ENCODE measurements around the gene CCDC91. TPM values are rescaled to one million over a fixed set of nuclear protein-coding genes. Genes with fewer than 3 reads are reported as not detected.

CCDC91 gene
- total RNA-seq, 1 donor from 2014 or later = 12.3 TPM

DNA sequence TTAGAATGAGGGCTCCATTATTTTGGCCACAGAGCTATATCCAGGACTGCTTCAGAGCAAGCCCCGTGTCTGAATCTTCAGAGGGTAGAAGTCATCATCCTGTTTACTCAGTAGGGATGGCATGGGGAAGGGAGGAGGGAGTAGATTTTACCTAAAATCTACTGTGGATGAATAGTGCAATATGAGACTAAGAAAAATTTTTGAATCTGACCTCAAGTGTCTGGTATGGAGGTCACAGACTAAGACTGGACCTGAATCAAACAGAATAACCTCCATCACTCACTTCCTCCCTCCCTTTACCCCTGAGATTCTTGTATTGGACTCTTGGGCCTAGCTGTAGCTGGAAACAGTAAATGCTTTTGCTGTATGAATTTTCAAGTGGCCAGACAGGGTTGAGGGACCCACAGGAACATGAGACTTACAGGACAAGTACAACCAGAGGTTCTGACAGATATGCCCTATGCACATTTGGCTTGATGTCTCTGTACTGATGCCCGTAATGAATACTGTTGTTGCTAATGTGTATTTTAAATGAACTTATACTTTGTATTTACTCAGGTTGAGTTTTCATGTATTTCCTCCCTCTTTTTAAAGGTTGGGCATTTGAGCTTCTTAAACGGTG is 78.5 kb downstream of the CCDC91 start:
- Mint-ChIP-seq H3K9me3 (ENCODE audit: unreplicated experiment) (no peaks in the 10 kb centered on the region), H3K4me1 (ENCODE audit: unreplicated experiment) (peaks cover 6% of the 10 kb centered on the region), H3K27me3 (ENCODE audit: unreplicated experiment) (peaks cover 2% of the 10 kb centered on the region), H3K27ac (ENCODE audit: unreplicated experiment) (no peak overlapping the region), H3K4me3 (ENCODE audit: unreplicated experiment) (no peak overlapping the region), H3K36me3 (ENCODE audit: low read depth, unreplicated experiment) (peaks cover 14% of the 10 kb centered on the region)
- TF ChIP-seq, protein P1, sequence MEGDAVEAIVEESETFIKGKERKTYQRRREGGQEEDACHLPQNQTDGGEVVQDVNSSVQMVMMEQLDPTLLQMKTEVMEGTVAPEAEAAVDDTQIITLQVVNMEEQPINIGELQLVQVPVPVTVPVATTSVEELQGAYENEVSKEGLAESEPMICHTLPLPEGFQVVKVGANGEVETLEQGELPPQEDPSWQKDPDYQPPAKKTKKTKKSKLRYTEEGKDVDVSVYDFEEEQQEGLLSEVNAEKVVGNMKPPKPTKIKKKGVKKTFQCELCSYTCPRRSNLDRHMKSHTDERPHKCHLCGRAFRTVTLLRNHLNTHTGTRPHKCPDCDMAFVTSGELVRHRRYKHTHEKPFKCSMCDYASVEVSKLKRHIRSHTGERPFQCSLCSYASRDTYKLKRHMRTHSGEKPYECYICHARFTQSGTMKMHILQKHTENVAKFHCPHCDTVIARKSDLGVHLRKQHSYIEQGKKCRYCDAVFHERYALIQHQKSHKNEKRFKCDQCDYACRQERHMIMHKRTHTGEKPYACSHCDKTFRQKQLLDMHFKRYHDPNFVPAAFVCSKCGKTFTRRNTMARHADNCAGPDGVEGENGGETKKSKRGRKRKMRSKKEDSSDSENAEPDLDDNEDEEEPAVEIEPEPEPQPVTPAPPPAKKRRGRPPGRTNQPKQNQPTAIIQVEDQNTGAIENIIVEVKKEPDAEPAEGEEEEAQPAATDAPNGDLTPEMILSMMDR (IDR thresholded peaks at IDR 0.05; ENCODE audit: unreplicated experiment) = no peak
- DNase-seq (ENCODE audit: low spot score) = no peak

DNA sequence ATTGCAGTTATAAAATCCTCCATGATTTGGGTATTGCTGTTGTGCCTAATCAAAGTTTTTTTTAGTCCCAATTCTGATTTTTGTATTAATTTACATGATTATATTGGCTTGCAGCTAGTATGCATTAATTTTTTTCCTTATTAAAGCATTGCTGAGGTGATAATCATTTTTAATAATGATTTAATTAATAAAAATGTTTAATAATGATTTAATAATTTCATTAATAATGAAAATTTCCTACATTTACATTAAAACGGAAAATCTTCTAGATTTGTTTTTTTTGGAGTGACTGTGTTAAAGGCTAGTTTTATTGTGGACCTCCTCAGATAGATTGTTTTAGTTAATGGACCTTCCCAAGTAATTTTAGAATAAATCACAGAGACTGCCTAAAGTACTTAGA is 79.6 kb downstream of the CCDC91 start:
- TF ChIP-seq, protein P1 (IDR thresholded peaks at IDR 0.05; ENCODE audit: unreplicated experiment) = no peak
- DNase-seq (ENCODE audit: low spot score) = no peak
- H3K36me3 Mint-ChIP-seq (ENCODE audit: low read depth, unreplicated experiment) = peaks cover 14% of the 10 kb centered on the region
- H3K4me1 Mint-ChIP-seq (ENCODE audit: unreplicated experiment) = peaks cover 5% of the 10 kb centered on the region
- H3K27me3 Mint-ChIP-seq (ENCODE audit: unreplicated experiment) = peaks cover 2% of the 10 kb centered on the region
- H3K4me3 Mint-ChIP-seq (ENCODE audit: unreplicated experiment) = no peak overlapping the region
- H3K9me3 Mint-ChIP-seq (ENCODE audit: unreplicated experiment) = no peaks in the 10 kb centered on the region
- no peak overlapping the region for H3K27ac Mint-ChIP-seq (ENCODE audit: unreplicated experiment)

DNA sequence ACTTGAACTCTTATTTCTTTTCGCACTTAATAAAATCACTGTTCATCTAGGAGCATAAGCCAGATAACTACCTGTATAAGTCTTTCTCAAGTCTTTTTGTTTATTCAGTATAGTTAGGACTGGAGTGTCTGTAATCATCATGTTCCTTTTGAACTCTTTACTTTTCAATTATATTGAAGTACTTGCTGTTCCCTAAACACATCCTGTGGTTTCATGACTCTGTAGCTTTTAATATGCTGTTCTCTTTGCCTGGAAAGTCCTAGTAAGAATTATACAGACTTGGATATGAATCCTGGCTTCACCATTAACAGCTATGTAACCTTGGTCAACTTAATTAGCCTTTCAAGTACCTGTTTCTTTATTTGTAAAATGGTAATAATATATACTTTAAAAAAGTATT is 88.2 kb downstream of the CCDC91 start:
- no peak for DNase-seq (ENCODE audit: low spot score)
- no peak overlapping the region for H3K27ac Mint-ChIP-seq (ENCODE audit: unreplicated experiment)
- no peaks in the 10 kb centered on the region for H3K4me1 Mint-ChIP-seq (ENCODE audit: unreplicated experiment)
- TF ChIP-seq, protein P1 (IDR thresholded peaks at IDR 0.05; ENCODE audit: unreplicated experiment) = no peak
- no peaks in the 10 kb centered on the region for H3K9me3 Mint-ChIP-seq (ENCODE audit: unreplicated experiment)
- no peaks in the 10 kb centered on the region for H3K27me3 Mint-ChIP-seq (ENCODE audit: unreplicated experiment)
- H3K4me3 Mint-ChIP-seq (ENCODE audit: unreplicated experiment) = no peak overlapping the region
- H3K36me3 Mint-ChIP-seq (ENCODE audit: low read depth, unreplicated experiment) = no peaks in the 10 kb centered on the region

DNA sequence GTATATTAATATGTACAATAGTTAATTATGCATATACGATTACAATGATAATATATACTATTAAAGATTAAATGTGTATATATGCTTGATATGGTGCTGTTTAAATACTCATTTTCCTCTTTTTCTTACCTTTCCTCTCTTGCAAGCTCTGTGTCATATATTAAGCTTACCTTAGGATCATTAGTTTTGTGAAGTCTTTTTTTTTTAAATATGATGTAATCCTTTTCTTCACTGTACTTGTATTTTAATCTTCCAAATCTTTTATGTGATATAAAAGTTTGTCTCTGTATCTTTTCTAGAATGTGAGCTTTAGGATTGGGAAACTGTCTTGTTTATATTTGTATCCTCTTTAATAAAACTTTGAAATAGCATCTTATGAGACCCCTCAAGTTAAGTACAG is 88.7 kb downstream of the CCDC91 start:
- Mint-ChIP-seq H3K9me3 (ENCODE audit: unreplicated experiment) (no peaks in the 10 kb centered on the region), H3K36me3 (ENCODE audit: low read depth, unreplicated experiment) (no peaks in the 10 kb centered on the region), H3K27ac (ENCODE audit: unreplicated experiment) (no peak overlapping the region), H3K4me3 (ENCODE audit: unreplicated experiment) (no peak overlapping the region), H3K4me1 (ENCODE audit: unreplicated experiment) (no peaks in the 10 kb centered on the region), H3K27me3 (ENCODE audit: unreplicated experiment) (no peaks in the 10 kb centered on the region)
- no peak for DNase-seq (ENCODE audit: low spot score)
- TF ChIP-seq, protein P1 (IDR thresholded peaks at IDR 0.05; ENCODE audit: unreplicated experiment) = no peak

DNA sequence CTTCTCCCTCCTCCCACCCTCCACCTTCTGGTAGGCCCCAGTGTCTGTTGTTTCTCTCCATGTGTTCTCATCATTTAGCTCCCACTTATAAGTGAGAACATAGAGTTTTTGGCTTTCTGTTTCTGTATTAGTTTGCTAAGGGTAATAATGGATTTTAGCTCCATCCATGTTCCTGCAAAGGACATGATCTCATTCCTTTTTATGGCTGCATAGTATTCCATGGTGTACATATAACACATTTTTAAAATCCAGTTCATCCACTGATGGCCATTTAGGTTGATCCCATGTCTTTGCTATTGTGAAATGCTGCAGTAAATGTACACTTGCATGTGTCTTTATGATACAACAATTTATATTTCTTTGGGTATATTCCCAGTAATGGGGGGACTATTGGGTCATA is 96.1 kb downstream of the CCDC91 start:
- Mint-ChIP-seq H3K4me3 (ENCODE audit: unreplicated experiment) (no peak overlapping the region), H3K4me1 (ENCODE audit: unreplicated experiment) (no peaks in the 10 kb centered on the region), H3K9me3 (ENCODE audit: unreplicated experiment) (no peaks in the 10 kb centered on the region), H3K36me3 (ENCODE audit: low read depth, unreplicated experiment) (peaks cover 8% of the 10 kb centered on the region), H3K27ac (ENCODE audit: unreplicated experiment) (no peak overlapping the region), H3K27me3 (ENCODE audit: unreplicated experiment) (peaks cover 2% of the 10 kb centered on the region)
- no peak for DNase-seq (ENCODE audit: low spot score)
- TF ChIP-seq, protein P1 (IDR thresholded peaks at IDR 0.05; ENCODE audit: unreplicated experiment) = no peak

Measured in endothelial cell (in vitro differentiated cells).